ENCODE measurements around the gene OR14K1. TPM values are rescaled to one million over a fixed set of nuclear protein-coding genes. Genes with fewer than 3 reads are reported as not detected.
"Not testable (repeated sequence)": the region's sequence is repeated elsewhere in the genome, so short reads cannot be mapped to it uniquely, and the experiment has no call there.

OR14K1 gene
- total and polyA plus RNA-seq, 5 donors, result not detected

DNA sequence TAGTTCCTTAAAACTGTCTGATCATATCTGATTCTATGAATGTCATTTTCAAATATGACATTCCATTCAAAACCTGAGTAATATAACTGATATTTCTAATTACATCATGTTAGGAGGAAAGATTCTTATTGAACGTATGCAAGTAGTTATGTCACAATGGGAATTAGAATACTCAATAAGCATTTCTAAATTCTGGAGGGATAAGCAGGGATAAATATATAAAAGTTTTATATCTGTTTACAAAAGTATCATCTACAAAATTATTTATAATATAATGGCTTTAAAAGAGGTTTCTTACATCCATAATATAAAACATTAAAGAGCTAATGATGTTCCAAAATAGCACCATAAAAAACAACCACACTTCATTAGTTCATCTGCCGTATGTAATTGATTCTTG, 9.6 kb downstream of the OR14K1 start, which contains the start of gene OR14A2:
Gene OR14A2 (minus strand): TSS at position 101 of the 400 bp plus-strand sequence.
- ATAC-seq, result no peak
- WGBS, result 92% methylated on average over 2 of the region's 2 CpGs

DNA sequence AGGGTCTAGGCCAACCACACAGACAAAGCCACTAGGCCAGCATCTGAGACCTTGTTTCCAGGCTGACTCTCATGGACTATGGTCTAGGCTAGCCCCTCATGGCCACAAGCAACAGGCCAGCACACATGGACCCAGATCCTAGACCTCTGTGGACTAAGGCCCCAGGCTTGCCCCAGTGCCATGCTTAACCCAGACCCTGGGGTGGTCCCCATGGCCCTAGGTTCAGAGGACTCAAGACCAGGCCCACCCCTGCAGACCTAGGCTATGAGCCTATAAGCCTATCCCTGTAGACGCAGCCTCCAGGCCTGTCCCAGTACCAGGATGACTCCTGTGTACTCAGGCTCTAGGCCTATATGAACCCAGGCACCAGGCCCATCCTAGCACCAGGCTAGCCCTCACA, 11.5 kb downstream of the OR14K1 start:
- Histone ChIP-seq H3K9me3 (ENCODE audit: control insufficient read depth, low read length) (no peaks in the 10 kb centered on the region), H3K27me3 (ENCODE audit: control insufficient read depth, insufficient read depth) (no peaks in the 10 kb centered on the region), H3K4me3 (ENCODE audit: low read length) (no peak overlapping the region), H3K27ac (ENCODE audit: low read length) (no peak overlapping the region), H3K4me1 (ENCODE audit: control insufficient read depth, insufficient read depth, low read length) (no peaks in the 10 kb centered on the region)
- intact Hi-C loops (cut with DNase I), result no loop called here
- ATAC-seq, result peak in 1 of 2 donors; percentile 29
- WGBS, result 91% methylated on average over 1 of the region's 1 CpG
- peak in 2 of 3 donors; percentile 13 to 21 for DNase-seq

More for the DNA sequence above, 9.6 kb downstream of the OR14K1 start, which contains the start of gene OR14A2:
- Histone ChIP-seq H3K27ac (ENCODE audit: low read length) (no peak within 1 kb of the TSS), H3K9me3 (ENCODE audit: control insufficient read depth, low read length) (no peaks in the 10 kb centered on the region), H3K27me3 (ENCODE audit: control insufficient read depth, insufficient read depth) (no peaks in the 10 kb centered on the region), H3K4me1 (ENCODE audit: control insufficient read depth, insufficient read depth, low read length) (no peaks in the 10 kb centered on the region), H3K4me3 (ENCODE audit: low read length) (no peak within 1 kb of the TSS)
- no peak for DNase-seq
- intact Hi-C loops (cut with DNase I), result no loop called here

DNA sequence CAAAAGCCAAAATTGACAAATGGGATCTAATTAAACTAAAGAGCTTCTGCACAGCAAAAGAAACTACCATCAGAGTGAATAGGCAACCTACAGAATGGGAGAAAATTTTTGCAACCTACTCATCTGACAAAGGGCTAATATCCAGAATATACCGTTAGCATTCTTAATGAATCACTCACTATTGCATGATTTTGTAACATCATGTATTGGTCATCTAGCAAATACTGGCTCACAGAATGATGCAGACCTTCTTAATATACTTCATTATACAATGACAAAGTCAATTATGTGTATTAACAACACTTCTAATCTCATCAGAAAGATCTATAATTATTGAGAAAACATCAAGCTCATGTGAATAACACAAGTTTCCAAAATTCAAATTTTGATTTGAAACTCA, 15.9 kb downstream of the OR14K1 start:
- H3K27ac ChIP-seq (ENCODE audit: low read length); H3K27me3 ChIP-seq (ENCODE audit: control insufficient read depth, insufficient read depth); intact Hi-C loops (cut with DNase I); H3K4me3 ChIP-seq (ENCODE audit: low read length); DNase-seq; H3K9me3 ChIP-seq (ENCODE audit: control insufficient read depth, low read length); H3K4me1 ChIP-seq (ENCODE audit: control insufficient read depth, insufficient read depth, low read length); ATAC-seq: not testable (repeated sequence)
- WGBS, result 90% methylated on average over 1 of the region's 1 CpG

DNA sequence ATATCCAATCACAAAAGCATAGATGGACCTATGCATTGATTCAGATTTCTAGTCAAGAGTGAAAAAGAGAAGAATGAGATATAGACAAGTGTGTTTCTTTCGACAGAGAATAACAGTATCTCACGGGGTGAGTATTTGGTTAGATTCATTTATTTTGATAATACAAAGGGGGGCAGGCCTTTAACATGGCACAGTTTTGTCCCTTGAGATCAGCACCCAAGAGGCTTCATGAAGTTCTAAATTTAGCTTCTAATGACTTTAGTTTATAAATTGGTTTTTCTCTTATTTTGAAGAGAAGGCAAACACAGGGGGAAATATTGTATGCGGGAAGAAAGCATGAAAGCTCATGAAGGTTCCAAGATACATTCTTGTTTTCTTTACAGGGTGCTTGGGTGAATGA, 22.0 kb downstream of the OR14K1 start, which contains the start of gene OR1C1:
Gene OR1C1 (minus strand): TSS at position 101 of the 400 bp plus-strand sequence. CDS start 2,150 bp downstream, outside the sequence.
- H3K27me3 ChIP-seq (ENCODE audit: control insufficient read depth, insufficient read depth), result no peaks in the 10 kb centered on the region
- ATAC-seq (no peak), DNase-seq (no peak)
- WGBS, result 92% methylated on average over 3 of the region's 3 CpGs
- intact Hi-C loops (cut with DNase I), result no loop called here
- H3K4me3 ChIP-seq (ENCODE audit: low read length), result no peak within 1 kb of the TSS
- no peak within 1 kb of the TSS for H3K27ac ChIP-seq (ENCODE audit: low read length)
- no peaks in the 10 kb centered on the region for H3K9me3 ChIP-seq (ENCODE audit: control insufficient read depth, low read length)
- no peaks in the 10 kb centered on the region for H3K4me1 ChIP-seq (ENCODE audit: control insufficient read depth, insufficient read depth, low read length)

DNA sequence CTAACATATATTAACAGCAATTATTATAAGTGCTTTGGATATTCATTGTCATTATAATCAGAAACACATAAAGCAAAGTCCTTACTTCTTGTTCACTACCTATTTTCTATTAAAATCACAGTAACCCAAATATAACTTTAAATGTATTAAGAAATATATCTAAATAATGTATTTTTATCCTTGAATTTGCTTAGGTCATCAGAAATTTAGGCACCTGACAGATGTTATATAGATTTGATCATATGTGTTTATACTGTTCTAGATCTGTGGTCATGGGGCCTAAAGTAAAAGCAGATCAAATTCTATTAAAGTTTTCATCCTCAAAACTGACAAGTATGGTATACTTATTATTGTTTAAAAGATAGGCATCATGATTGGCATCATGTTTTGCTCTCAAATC, 31.2 kb downstream of the OR14K1 start:
- H3K4me3 ChIP-seq (ENCODE audit: low read length), result no peak overlapping the region
- no peak overlapping the region for H3K27ac ChIP-seq (ENCODE audit: low read length)
- no peaks in the 10 kb centered on the region for H3K27me3 ChIP-seq (ENCODE audit: control insufficient read depth, insufficient read depth)
- DNase-seq (no peak), ATAC-seq (no peak)
- intact Hi-C loops (cut with DNase I), result no loop called here
- H3K4me1 ChIP-seq (ENCODE audit: control insufficient read depth, insufficient read depth, low read length), result no peaks in the 10 kb centered on the region
- no peaks in the 10 kb centered on the region for H3K9me3 ChIP-seq (ENCODE audit: control insufficient read depth, low read length)

Other genes starting within 250 kb of the OR14K1 start
- under 1 TPM in 2 of 4 donors, not detected in 2; 0.03 TPM for gene OR2C3, start 202.2 kb upstream of the OR14K1 start, total RNA-seq
- 0.02 TPM for gene OR2C3, start 202.2 kb upstream of the OR14K1 start, polyA plus RNA-seq
- gene GCSAML, start 189.5 kb upstream of the OR14K1 start, total RNA-seq, result under 1 TPM in 2 of 4 donors, not detected in 2; 0.09 to 0.17 TPM
- gene GCSAML, start 189.5 kb upstream of the OR14K1 start, polyA plus RNA-seq, result not detected
- gene OR2G2, start 150.3 kb upstream of the OR14K1 start, total RNA-seq, result not detected
- not detected for gene OR2G2, start 150.3 kb upstream of the OR14K1 start, polyA plus RNA-seq
- not detected for gene OR2G3, start 133.0 kb upstream of the OR14K1 start, total RNA-seq
- gene OR2G3, start 133.0 kb upstream of the OR14K1 start, polyA plus RNA-seq, result not detected
- not detected for gene OR13G1, start 58.9 kb upstream of the OR14K1 start, total RNA-seq
- gene OR13G1, start 58.9 kb upstream of the OR14K1 start, polyA plus RNA-seq, result not detected
- gene OR6F1, start 22.0 kb upstream of the OR14K1 start, total RNA-seq, result not detected
- not detected for gene OR6F1, start 22.0 kb upstream of the OR14K1 start, polyA plus RNA-seq
- gene OR14A2, start 9.5 kb downstream of the OR14K1 start, total RNA-seq, result not detected
- not detected for gene OR14A2, start 9.5 kb downstream of the OR14K1 start, polyA plus RNA-seq
- gene OR1C1, start 21.9 kb downstream of the OR14K1 start, total RNA-seq, result not detected
- gene OR1C1, start 21.9 kb downstream of the OR14K1 start, polyA plus RNA-seq, result not detected
- gene OR14A16, start 85.5 kb downstream of the OR14K1 start, total RNA-seq, result not detected
- not detected for gene OR14A16, start 85.5 kb downstream of the OR14K1 start, polyA plus RNA-seq
- gene OR11L1, start 103.3 kb downstream of the OR14K1 start, total RNA-seq, result not detected
- gene OR11L1, start 103.3 kb downstream of the OR14K1 start, polyA plus RNA-seq, result not detected
- under 1 TPM; 0.25 to 0.56 (median 0.47) TPM for gene TRIM58, start 118.6 kb downstream of the OR14K1 start, total RNA-seq
- gene TRIM58, start 118.6 kb downstream of the OR14K1 start, polyA plus RNA-seq, result 0.07 TPM
- gene OR2W3, start 157.0 kb downstream of the OR14K1 start, total RNA-seq, result under 1 TPM in 1 of 4 donors, not detected in 3; 0.26 TPM
- gene OR2W3, start 157.0 kb downstream of the OR14K1 start, polyA plus RNA-seq, result not detected
- gene OR2T8, start 181.6 kb downstream of the OR14K1 start, total RNA-seq, result not detected
- not detected for gene OR2T8, start 181.6 kb downstream of the OR14K1 start, polyA plus RNA-seq
- gene OR2AJ1, start 186.3 kb downstream of the OR14K1 start, total RNA-seq, result not detected
- not detected for gene OR2AJ1, start 186.3 kb downstream of the OR14K1 start, polyA plus RNA-seq
- gene OR2L8, start 210.2 kb downstream of the OR14K1 start, total RNA-seq, result not detected
- gene OR2L8, start 210.2 kb downstream of the OR14K1 start, polyA plus RNA-seq, result not detected
- not detected for gene OR2AK2, start 226.6 kb downstream of the OR14K1 start, total RNA-seq
- gene OR2AK2, start 226.6 kb downstream of the OR14K1 start, polyA plus RNA-seq, result not detected